Measurements from ENCODE around the gene MCU. TPM values are rescaled to one million over a fixed set of nuclear protein-coding genes. Genes with fewer than 3 reads are reported as not detected.

Gene MCU
- total and polyA plus RNA-seq, 10 of the 15 experiments (the other 5 are each of a cell fraction or from before 2014, with no cell fraction given), result 5.1 to 49.1 (median 17.9) TPM

DNA sequence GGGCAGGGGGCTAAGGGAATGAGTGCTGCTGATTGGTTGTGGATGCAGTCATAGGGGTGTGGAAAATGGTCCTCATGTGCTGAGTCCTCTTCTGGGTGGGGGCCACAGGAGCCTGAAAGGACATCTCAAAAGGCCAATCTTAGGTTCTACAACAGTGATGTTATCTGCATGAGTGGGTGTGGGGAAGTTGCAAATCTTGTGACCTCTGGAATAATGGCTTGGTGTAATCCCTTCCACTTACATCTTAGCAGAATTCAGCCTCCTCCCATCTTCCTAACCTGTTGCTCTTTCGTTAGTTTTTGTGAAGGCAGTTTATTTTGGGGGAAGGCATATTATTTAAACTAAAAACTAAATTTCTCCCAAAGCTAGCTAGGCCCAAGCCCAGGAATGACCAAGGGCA is 159.6 kb downstream of the MCU start (continued):
- TF ChIP-seq, protein P1, sequence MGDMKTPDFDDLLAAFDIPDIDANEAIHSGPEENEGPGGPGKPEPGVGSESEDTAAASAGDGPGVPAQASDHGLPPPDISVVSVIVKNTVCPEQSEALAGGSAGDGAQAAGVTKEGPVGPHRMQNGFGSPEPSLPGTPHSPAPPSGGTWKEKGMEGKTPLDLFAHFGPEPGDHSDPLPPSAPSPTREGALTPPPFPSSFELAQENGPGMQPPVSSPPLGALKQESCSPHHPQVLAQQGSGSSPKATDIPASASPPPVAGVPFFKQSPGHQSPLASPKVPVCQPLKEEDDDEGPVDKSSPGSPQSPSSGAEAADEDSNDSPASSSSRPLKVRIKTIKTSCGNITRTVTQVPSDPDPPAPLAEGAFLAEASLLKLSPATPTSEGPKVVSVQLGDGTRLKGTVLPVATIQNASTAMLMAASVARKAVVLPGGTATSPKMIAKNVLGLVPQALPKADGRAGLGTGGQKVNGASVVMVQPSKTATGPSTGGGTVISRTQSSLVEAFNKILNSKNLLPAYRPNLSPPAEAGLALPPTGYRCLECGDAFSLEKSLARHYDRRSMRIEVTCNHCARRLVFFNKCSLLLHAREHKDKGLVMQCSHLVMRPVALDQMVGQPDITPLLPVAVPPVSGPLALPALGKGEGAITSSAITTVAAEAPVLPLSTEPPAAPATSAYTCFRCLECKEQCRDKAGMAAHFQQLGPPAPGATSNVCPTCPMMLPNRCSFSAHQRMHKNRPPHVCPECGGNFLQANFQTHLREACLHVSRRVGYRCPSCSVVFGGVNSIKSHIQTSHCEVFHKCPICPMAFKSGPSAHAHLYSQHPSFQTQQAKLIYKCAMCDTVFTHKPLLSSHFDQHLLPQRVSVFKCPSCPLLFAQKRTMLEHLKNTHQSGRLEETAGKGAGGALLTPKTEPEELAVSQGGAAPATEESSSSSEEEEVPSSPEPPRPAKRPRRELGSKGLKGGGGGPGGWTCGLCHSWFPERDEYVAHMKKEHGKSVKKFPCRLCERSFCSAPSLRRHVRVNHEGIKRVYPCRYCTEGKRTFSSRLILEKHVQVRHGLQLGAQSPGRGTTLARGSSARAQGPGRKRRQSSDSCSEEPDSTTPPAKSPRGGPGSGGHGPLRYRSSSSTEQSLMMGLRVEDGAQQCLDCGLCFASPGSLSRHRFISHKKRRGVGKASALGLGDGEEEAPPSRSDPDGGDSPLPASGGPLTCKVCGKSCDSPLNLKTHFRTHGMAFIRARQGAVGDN (IDR thresholded peaks at IDR 0.05), result no peak
- TF ChIP-seq CHD2 (IDR thresholded peaks at IDR 0.05; ENCODE audit: borderline replicate concordance, low read depth, low read length), result no peak
- no peak for TF ChIP-seq PAX8 (IDR thresholded peaks at IDR 0.05)
- no peak for TF ChIP-seq WRNIP1 (IDR thresholded peaks at IDR 0.05; ENCODE audit: borderline replicate concordance, low read depth, low read length)
- TF ChIP-seq, protein P2, sequence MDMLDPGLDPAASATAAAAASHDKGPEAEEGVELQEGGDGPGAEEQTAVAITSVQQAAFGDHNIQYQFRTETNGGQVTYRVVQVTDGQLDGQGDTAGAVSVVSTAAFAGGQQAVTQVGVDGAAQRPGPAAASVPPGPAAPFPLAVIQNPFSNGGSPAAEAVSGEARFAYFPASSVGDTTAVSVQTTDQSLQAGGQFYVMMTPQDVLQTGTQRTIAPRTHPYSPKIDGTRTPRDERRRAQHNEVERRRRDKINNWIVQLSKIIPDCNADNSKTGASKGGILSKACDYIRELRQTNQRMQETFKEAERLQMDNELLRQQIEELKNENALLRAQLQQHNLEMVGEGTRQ (IDR thresholded peaks at IDR 0.05; ENCODE audit: borderline replicate concordance, low read depth, low read length), result no peak
- no peak for TF ChIP-seq RB1 (IDR thresholded peaks at IDR 0.05; ENCODE audit: borderline replicate concordance)
- no peak for TF ChIP-seq NFYB (IDR thresholded peaks at IDR 0.05; ENCODE audit: insufficient read depth, low read depth, low read length)
- TF ChIP-seq TCF3 (IDR thresholded peaks at IDR 0.05; ENCODE audit: borderline replicate concordance, insufficient read depth, low read depth, low read length), result no peak
- no peak for TF ChIP-seq HDAC6 (IDR thresholded peaks at IDR 0.05; ENCODE audit: unreplicated experiment)

Data from GM12878 (cell line).